H1 (cell line): ENCODE measurements around the gene OGFOD3. TPM values are rescaled to one million over a fixed set of nuclear protein-coding genes. Genes with fewer than 3 reads are reported as not detected.
A peak's percentile ranks its signal among the peaks of the same experiment; 100 is the strongest.

ENCODE experiments used
- CTCF ChIA-PET: fragments of 300-600 bp; sonication (Branson Sonifier 250); formaldehyde crosslinking; loops from one replicate; lab custom pipeline; 2021; ENCODE audit not compliant: partially characterized antibody; lab: Charles Lee
- POLR2A ChIA-PET: fragments of 300-600 bp; sonication (Branson Sonifier 250); formaldehyde crosslinking; loops from one replicate; lab custom pipeline; 2021; ENCODE audit warnings: inconsistent platforms; ENCODE audit not compliant: partially characterized antibody; lab: Charles Lee
- DNase-seq, 2 experiments: peaks; one replicate each; pipeline versions ENCODE4 v3.0.0 to v3.0.0-alpha.2; 2010 to 2022; ENCODE audit warnings: low spot score in 2 of 2, low read depth in 1 of 2, mixed read lengths in 1 of 2
- FAIRE-seq: peaks from 2 replicates; lab custom pipeline; 2011; peaks lifted over from hg19 to GRCh38; lab: Jason Lieb, UNC
- H2AFZ ChIP-seq: 2 replicates; pipeline ENCODE4 v1.8.1; 2012; ENCODE audit warnings: low read length, inconsistent platforms
- H2AK5ac ChIP-seq: 2 replicates; pipeline ENCODE4 v1.6.1; 2013; ENCODE audit warnings: low read depth, low read length
- H2BK120ac ChIP-seq: replicated peaks from 2 replicates; pipeline ENCODE3; 2013; ENCODE audit warnings: low read depth, low read length, inconsistent platforms
- H2BK12ac ChIP-seq: 2 replicates; pipeline ENCODE4 v1.6.1; 2013; ENCODE audit warnings: low read depth, low read length
- H2BK15ac ChIP-seq: 2 replicates; pipeline ENCODE4 v1.6.1; 2013; ENCODE audit warnings: low read length
- H2BK20ac ChIP-seq: 2 replicates; pipeline ENCODE4 v1.6.1; 2013; ENCODE audit warnings: low read length
- H2BK5ac ChIP-seq: 2 replicates; pipeline ENCODE4 v1.6.1; 2013; ENCODE audit warnings: low read depth, low read length
- H3K14ac ChIP-seq: 2 replicates; pipeline ENCODE4 v1.6.1; 2013; ENCODE audit warnings: inconsistent platforms; ENCODE audit not compliant: insufficient read length
- H3K18ac ChIP-seq: 2 replicates; pipeline ENCODE4 v1.6.1; 2013; ENCODE audit warnings: low read length; ENCODE audit errors: extremely low read depth
- H3K23ac ChIP-seq: 2 replicates; pipeline ENCODE4 v1.6.1; 2013; ENCODE audit warnings: inconsistent platforms; ENCODE audit not compliant: insufficient read length
- H3K23me2 ChIP-seq: 2 replicates; pipeline ENCODE4 v1.6.1; 2013; ENCODE audit warnings: low read depth, low read length
- H3K27ac ChIP-seq: 2 replicates; pipeline ENCODE4 v1.6.1; 2011; ENCODE audit warnings: low read depth, low read length, inconsistent platforms
- H3K27me3 ChIP-seq, 4 experiments: replicated peaks in 1 of 4; 1 replicate in 1 of 4; 2 replicates in 3 of 4; pipeline versions ENCODE4 v1.6.1 to v1.8.1; 2011 to 2013; ENCODE audit warnings: low read length in 3 of 4, mild to moderate bottlenecking in 3 of 4, inconsistent platforms in 2 of 4, mixed read lengths in 2 of 4, moderate library complexity in 1 of 4; ENCODE audit not compliant: control insufficient read depth in 3 of 4, insufficient read depth in 3 of 4; ENCODE audit errors: extremely low read depth in 1 of 4
- H3K36me3 ChIP-seq, 4 experiments: 2 replicates each; pipeline versions ENCODE4 v1.6.1 to v1.8.1; 2011 to 2013; ENCODE audit warnings: mild to moderate bottlenecking in 4 of 4, low read length in 3 of 4, moderate library complexity in 2 of 4, control low read depth in 1 of 4, inconsistent platforms in 1 of 4; ENCODE audit not compliant: insufficient read depth in 4 of 4, control insufficient read depth in 2 of 4
- H3K4ac ChIP-seq: replicated peaks from 2 replicates; pipeline ENCODE3; 2013; ENCODE audit warnings: low read length, low read depth, mixed read lengths, inconsistent platforms; ENCODE audit not compliant: insufficient read length
- H3K4me1 ChIP-seq, 4 experiments: replicated peaks in 1 of 4; 1 replicate in 1 of 4; 2 replicates in 3 of 4; pipeline versions ENCODE4 v1.6.1 to v1.8.1; 2011 to 2013; ENCODE audit warnings: low read length in 3 of 4, inconsistent platforms in 2 of 4, mixed read lengths in 1 of 4; ENCODE audit not compliant: insufficient read depth in 4 of 4, control insufficient read depth in 3 of 4
- H3K4me2 ChIP-seq, 2 experiments: 2 replicates each; pipeline versions ENCODE4 v1.6.1 to v1.8.1; 2011 to 2013; ENCODE audit warnings: low read depth in 2 of 2, low read length in 2 of 2, control low read depth in 1 of 2, inconsistent platforms in 1 of 2, mild to moderate bottlenecking in 1 of 2; ENCODE audit not compliant: insufficient read depth in 1 of 2
- H3K4me3 ChIP-seq, 4 experiments: fragments of 200-600, 300-600 bp in 1 of 4; sonication (generic), shearing (Covaris generic), sonication (Bioruptor Twin) in 1 of 4; 2 replicates each; pipeline versions ENCODE4 v1.5.1 to v1.8.1; 2011 to 2016; ENCODE audit warnings: low read length in 4 of 4, low read depth in 3 of 4, control low read depth in 2 of 4, inconsistent platforms in 2 of 4, mild to moderate bottlenecking in 2 of 4, mixed read lengths in 1 of 4, moderate library complexity in 1 of 4; ENCODE audit not compliant: insufficient read depth in 2 of 4; ENCODE audit errors: extremely low read depth in 1 of 4
- H3K56ac ChIP-seq: replicated peaks from 2 replicates; pipeline ENCODE3; 2013; ENCODE audit warnings: low read depth, mild to moderate bottlenecking, mixed read lengths, low read length, inconsistent platforms; ENCODE audit not compliant: insufficient read length
- H3K79me1 ChIP-seq: 2 replicates; pipeline ENCODE4 v1.6.1; 2013; ENCODE audit warnings: low read depth, low read length, control low read depth
- H3K79me2 ChIP-seq, 2 experiments: 2 replicates each; pipeline versions ENCODE4 v1.6.1 to v1.8.1; 2012 to 2013; ENCODE audit warnings: low read length in 2 of 2, mild to moderate bottlenecking in 2 of 2, inconsistent platforms in 1 of 2; ENCODE audit not compliant: insufficient read depth in 2 of 2, control insufficient read depth in 1 of 2
- H3K9ac ChIP-seq, 4 experiments: replicated peaks in 1 of 4; 1 replicate in 1 of 4; 2 replicates in 3 of 4; pipeline versions ENCODE4 v1.6.1 to v1.8.1; 2011 to 2013; ENCODE audit warnings: low read depth in 3 of 4, low read length in 3 of 4, control low read depth in 2 of 4, mild to moderate bottlenecking in 2 of 4, moderate library complexity in 2 of 4, inconsistent platforms in 1 of 4; ENCODE audit errors: extremely low read depth in 1 of 4
- H3K9me3 ChIP-seq, 2 experiments: 2 replicates each; pipeline versions ENCODE4 v1.6.1 to v1.8.1; 2012 to 2013; ENCODE audit warnings: mild to moderate bottlenecking in 2 of 2, moderate library complexity in 2 of 2, control low read depth in 1 of 2, inconsistent platforms in 1 of 2, low read depth in 1 of 2, low read length in 1 of 2, mixed read lengths in 1 of 2; ENCODE audit not compliant: insufficient read depth in 2 of 2
- H4K20me1 ChIP-seq, 2 experiments: replicated peaks in 1 of 2; 2 replicates each; pipeline versions ENCODE3 to v1.8.1; 2011 to 2013; ENCODE audit warnings: inconsistent platforms in 2 of 2, low read length in 2 of 2, mild to moderate bottlenecking in 1 of 2; ENCODE audit not compliant: insufficient read depth in 2 of 2, control insufficient read depth in 1 of 2
- H4K5ac ChIP-seq: 2 replicates; pipeline ENCODE4 v1.6.1; 2013; ENCODE audit warnings: low read length, low read depth, mixed read lengths, inconsistent platforms; ENCODE audit not compliant: insufficient read length
- H4K8ac ChIP-seq: 2 replicates; pipeline ENCODE4 v1.8.0; 2013; ENCODE audit warnings: mild to moderate bottlenecking, moderate library complexity, low read length, inconsistent platforms; ENCODE audit not compliant: insufficient read depth; ENCODE audit errors: extremely low read depth
- H4K91ac ChIP-seq: replicated peaks from 2 replicates; pipeline ENCODE3; 2013; ENCODE audit warnings: low read length, mixed read lengths, inconsistent platforms; ENCODE audit not compliant: insufficient read length
- EGR1 ChIP-seq: IDR thresholded peaks from 2 replicates; pipeline ENCODE4 v1.6.1; 2011; ENCODE audit warnings: low read depth, low read length, borderline replicate concordance
- EP300 ChIP-seq, 2 experiments: IDR thresholded peaks; 1 replicate in 1 of 2; 2 replicates in 1 of 2; pipeline ENCODE4 v1.6.1; 2011 to 2012; ENCODE audit warnings: low read depth in 2 of 2, low read length in 2 of 2, mild to moderate bottlenecking in 2 of 2, borderline replicate concordance in 1 of 2, inconsistent platforms in 1 of 2, moderate library complexity in 1 of 2
- GTF2F1 ChIP-seq: IDR thresholded peaks from 2 replicates; pipeline ENCODE4 v1.6.1; 2012; ENCODE audit warnings: low read depth, low read length, improper control_type of control experiment, borderline replicate concordance
- HDAC2 ChIP-seq, 2 experiments: fragments of 300-600 bp in 1 of 2; sonication (generic) in 1 of 2; IDR thresholded peaks; 2 replicates each; pipeline ENCODE4 v1.6.1; 2011 to 2012; ENCODE audit warnings: low read depth in 2 of 2, low read length in 2 of 2, mild to moderate bottlenecking in 2 of 2, moderate library complexity in 2 of 2, borderline replicate concordance in 1 of 2, inconsistent platforms in 1 of 2
- JUND ChIP-seq: IDR thresholded peaks from 2 replicates; pipeline ENCODE4 v1.6.1; 2011; ENCODE audit warnings: mild to moderate bottlenecking, improper control_type of control experiment, low read length
- KDM4A ChIP-seq: IDR thresholded peaks from one replicate; pipeline ENCODE4 v1.7.1; 2012; ENCODE audit warnings: low read depth, mild to moderate bottlenecking, moderate library complexity, low read length, inconsistent platforms; ENCODE audit not compliant: severe bottlenecking
- PHF8 ChIP-seq: fragments of 200-600 bp; sonication (generic); conservative IDR thresholded peaks from 2 replicates; pipeline ENCODE4 v1.7.1; 2012; ENCODE audit warnings: low read depth, mild to moderate bottlenecking, inconsistent platforms, low read length, moderate library complexity
- POLR2A ChIP-seq, 2 experiments: IDR thresholded peaks; 1 replicate in 1 of 2; 2 replicates in 1 of 2; pipeline ENCODE4 v1.6.1; 2011; ENCODE audit warnings: low read depth in 2 of 2, low read length in 2 of 2, mild to moderate bottlenecking in 2 of 2; ENCODE audit errors: control extremely low read depth in 1 of 2
- POLR2AphosphoS5 ChIP-seq: IDR thresholded peaks from 2 replicates; pipeline ENCODE4 v1.6.1; 2011; ENCODE audit warnings: low read depth, low read length
- TAF1 ChIP-seq: IDR thresholded peaks from 2 replicates; pipeline ENCODE4 v1.6.1; 2011; ENCODE audit warnings: mild to moderate bottlenecking, low read depth, low read length
- WGBS, 2 experiments: shearing (Covaris generic) in 1 of 2; methylation state at CpG; one replicate each; pipeline versions ENCODE4 v1.1.6 to v1.1.7; 2013 to 2015; ENCODE audit warnings: low lambda C conversion rate in 2 of 2, mixed read lengths in 2 of 2, inconsistent platforms in 1 of 2, low coverage in 1 of 2, missing lambda C conversion rate in 1 of 2; ENCODE audit not compliant: insufficient replicate concordance in 2 of 2, insufficient coverage in 1 of 2, insufficient read length in 1 of 2; ENCODE audit errors: extremely low coverage in 1 of 2, missing lambda C conversion rate in 1 of 2; 5-methylcytosine and 5-hydroxymethylcytosine counted together
- polyA plus RNA-seq, 7 experiments: library from polyadenylated mRNA; depleted of rRNA in 3 of 7; stranded (reverse) in 5 of 7; unstranded in 2 of 7; fragments of >200 nt in 5 of 7; fragments of 200-250 nt in 2 of 7; gene quantifications; 1 replicate in 5 of 7; 2 replicates in 1 of 7; 4 replicates in 1 of 7; pipeline versions ENCODE4 v1.2.1 to v1.2.3, GENCODE V29; 2011 to 2013; ENCODE audit warnings: missing spikeins in 2 of 7, mixed read lengths in 2 of 7
- total RNA-seq: library from RNA; stranded (reverse); fragmentation: NEBNext Ultra II Directional; extraction: Animal tissue kit (Norgen Biotek cat#: 25700); gene quantifications from 2 replicates; pipeline ENCODE4 v1.2.1, GENCODE V29; 2021

Gene OGFOD3
- total and polyA plus RNA-seq, 2 of the 8 experiments (the other 6 are each of a cell fraction or from before 2014, with no cell fraction given) = 21.1 to 21.8 TPM

GRCh38 chr17:82450357-82451106 is 32.1 kb upstream of the OGFOD3 start, which contains the start of gene CYBC1:
Gene CYBC1, minus strand, starts transcription at chr17:82450752. Its CDS starts 1,498 bp downstream, at chr17:82449254.
- Histone ChIP-seq H3K79me2 (peaks cover 0 to 6% of the 10 kb centered on the region in 2 experiments; a peak in 1 of 4 replicates), H3K27ac (peak within 1 kb of the TSS; percentile 49; the same call in 1 of the 2 replicates), H3K4me3 (peak within 1 kb of the TSS; percentile 66 to 97 (median 86)), H2BK120ac (no peak within 1 kb of the TSS), H2AK5ac (no peak within 1 kb of the TSS; the same call in 1 of the 2 replicates), H3K9me3 (peaks cover 2 to 10% of the 10 kb centered on the region in 2 experiments; a peak in 3 of 4 replicates), H3K4me1 (peaks cover 0 to 9% (median 3%) of the 10 kb centered on the region in 4 experiments; a peak in 4 of 7 replicates), H3K18ac (peak within 1 kb of the TSS; percentile 71), H2BK20ac (no peak within 1 kb of the TSS), H2BK5ac (peak within 1 kb of the TSS; percentile 8; the same call in 1 of the 2 replicates), H3K4ac (peak within 1 kb of the TSS; percentile 91), H3K23ac (no peak within 1 kb of the TSS), H3K36me3 (peaks cover 0 to 5% (median 2%) of the 10 kb centered on the region in 4 experiments; a peak in 3 of 8 replicates), H3K27me3 (no peaks in the 10 kb centered on the region), H2AFZ (peak within 1 kb of the TSS; percentile 48), H2BK15ac (0 out of 2 replicates have a peak within 1 kb of the TSS, but pooled peaks have one; percentile 29), H4K20me1 (peaks cover 2 to 10% of the 10 kb centered on the region in 2 experiments), H3K14ac (no peak within 1 kb of the TSS), H3K23me2 (peaks cover 4% of the 10 kb centered on the region; the same call in 1 of the 2 replicates), H3K79me1 (no peaks in the 10 kb centered on the region; the same call in 1 of the 2 replicates), H3K4me2 (peak within 1 kb of the TSS; percentile 80 to 86), H4K8ac (peak within 1 kb of the TSS; percentile 88), H4K91ac (no peak within 1 kb of the TSS), H3K9ac (peak within 1 kb of the TSS; percentile 79 to 87 (median 82); a peak in 6 of 7 replicates), H3K56ac (no peak within 1 kb of the TSS), H4K5ac (peak within 1 kb of the TSS; percentile 87), H2BK12ac (0 out of 2 replicates have a peak within 1 kb of the TSS, but pooled peaks have one; percentile 75)
- POLR2A ChIA-PET = interaction anchor here (0.9 to 2.2 kb wide), 3 partner anchors 9 to 16 kb away, joined by 3 to 12 read pairs (median 10); no protein-coding TSS in a partner anchor
- DNase-seq (peak in 1 of 2 experiments; percentile 95), FAIRE-seq (no peak)
- CTCF ChIA-PET = interaction anchor here (1.0 kb wide), 1 partner anchor 214 kb away, joined by 4 read pairs; no protein-coding TSS in a partner anchor
- WGBS, 2 experiments = 4% methylated on average over 56 of the region's 91 CpGs; no CpG with 5 or more reads in 1 of the 2 experiments
- TF ChIP-seq GTF2F1 = peak; percentile 66; the same call in 1 of the 2 replicates
- TF ChIP-seq EP300 (IDR thresholded peaks at IDR 0.05; ENCODE audit: borderline replicate concordance in 1 of 2, low read depth in 2 of 2, low read length in 2 of 2) = peak in 1 of 2 experiments; percentile 39; a peak in 1 of 3 replicates
- TF ChIP-seq HDAC2 (IDR thresholded peaks at IDR 0.05; ENCODE audit: borderline replicate concordance in 1 of 2, low read depth in 2 of 2, low read length in 2 of 2) = peak in 1 of 2 experiments; percentile 86; a peak in 1 of 4 replicates
- TF ChIP-seq POLR2A (IDR thresholded peaks at IDR 0.05; ENCODE audit: control extremely low read depth in 1 of 2, low read depth in 2 of 2, low read length in 2 of 2) = peak; percentile 46 to 76
- TF ChIP-seq PHF8 = peak; percentile 84
- no peak for TF ChIP-seq JUND
- peak; percentile 95 for TF ChIP-seq KDM4A
- peak; percentile 88 for TF ChIP-seq EGR1
- TF ChIP-seq TAF1 = no peak
- peak; percentile 50; the same call in 1 of the 2 replicates for TF ChIP-seq POLR2AphosphoS5
